ENCODE measurements around the gene ZNF200.
A peak's percentile ranks its signal among the peaks of the same experiment; 100 is the strongest.
"Not testable (repeated sequence)": the region's sequence is repeated elsewhere in the genome, so short reads cannot be mapped to it uniquely, and the experiment has no call there.

ZNF200 gene, protein sequence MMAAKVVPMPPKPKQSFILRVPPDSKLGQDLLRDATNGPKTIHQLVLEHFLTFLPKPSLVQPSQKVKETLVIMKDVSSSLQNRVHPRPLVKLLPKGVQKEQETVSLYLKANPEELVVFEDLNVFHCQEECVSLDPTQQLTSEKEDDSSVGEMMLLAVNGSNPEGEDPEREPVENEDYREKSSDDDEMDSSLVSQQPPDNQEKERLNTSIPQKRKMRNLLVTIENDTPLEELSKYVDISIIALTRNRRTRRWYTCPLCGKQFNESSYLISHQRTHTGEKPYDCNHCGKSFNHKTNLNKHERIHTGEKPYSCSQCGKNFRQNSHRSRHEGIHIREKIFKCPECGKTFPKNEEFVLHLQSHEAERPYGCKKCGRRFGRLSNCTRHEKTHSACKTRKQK

GRCh38 chr16:3234857-3235561, at the start of gene ZNF200:
ZNF200 (minus strand) TSS chr16:3235158; CDS start chr16:3233755, 1,403 bp downstream.
- H3K4me3 ChIP-seq (ENCODE audit: low read depth, low read length), result peak within 1 kb of the TSS; percentile 94

GRCh38 chr16:3283543-3284447, 48.8 kb upstream of the ZNF200 start:
- peak overlapping the region; percentile 78 for H3K4me3 ChIP-seq (ENCODE audit: low read depth, low read length)

DNA sequence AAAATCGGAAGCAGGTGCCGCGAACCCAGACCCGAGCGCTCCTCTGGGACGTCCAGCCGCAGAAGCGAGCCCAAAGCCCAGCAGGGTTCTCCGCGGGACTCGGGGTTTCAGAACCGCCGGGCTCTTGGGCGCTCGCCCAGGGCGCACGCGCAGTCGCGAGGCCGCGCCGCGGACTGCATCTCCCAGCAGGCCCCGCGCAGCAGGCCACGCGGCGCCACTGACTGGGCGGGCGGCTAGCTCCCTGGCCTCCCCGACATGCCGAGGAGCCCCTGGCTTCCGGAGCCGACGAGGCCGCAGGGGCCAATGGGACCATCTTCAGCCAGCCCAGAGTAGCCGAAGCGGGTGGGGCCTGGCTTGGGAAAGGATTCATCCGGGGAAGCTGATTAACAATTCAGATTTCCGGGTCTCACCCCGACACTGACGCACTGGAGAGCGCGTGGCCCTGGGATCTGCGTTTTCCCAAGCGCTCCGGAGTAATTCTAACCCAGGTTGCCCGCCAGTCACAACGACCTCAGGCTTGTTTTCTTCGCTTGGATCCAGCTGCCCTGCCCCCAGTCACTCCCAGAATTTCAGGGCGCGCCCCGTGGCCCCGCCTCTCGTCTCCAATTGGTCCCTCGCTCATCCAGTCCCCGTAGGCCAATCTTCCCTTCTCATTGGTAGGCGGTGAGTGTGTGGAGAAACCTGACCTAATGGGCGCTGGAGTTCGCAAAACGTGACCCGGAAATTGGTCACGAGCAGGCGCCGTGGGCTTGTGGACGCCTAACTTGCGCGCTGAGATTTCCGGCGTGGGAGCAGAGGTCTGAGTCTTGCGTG, 48.0 kb upstream of the ZNF200 start, which contains the start of gene ZNF263:
Gene ZNF263 (plus strand): TSS at position 762 of the 813 bp plus-strand sequence. CDS start 328 bp downstream, outside the sequence.
- peak within 1 kb of the TSS; percentile 78 for H3K4me3 ChIP-seq (ENCODE audit: low read depth, low read length)

DNA sequence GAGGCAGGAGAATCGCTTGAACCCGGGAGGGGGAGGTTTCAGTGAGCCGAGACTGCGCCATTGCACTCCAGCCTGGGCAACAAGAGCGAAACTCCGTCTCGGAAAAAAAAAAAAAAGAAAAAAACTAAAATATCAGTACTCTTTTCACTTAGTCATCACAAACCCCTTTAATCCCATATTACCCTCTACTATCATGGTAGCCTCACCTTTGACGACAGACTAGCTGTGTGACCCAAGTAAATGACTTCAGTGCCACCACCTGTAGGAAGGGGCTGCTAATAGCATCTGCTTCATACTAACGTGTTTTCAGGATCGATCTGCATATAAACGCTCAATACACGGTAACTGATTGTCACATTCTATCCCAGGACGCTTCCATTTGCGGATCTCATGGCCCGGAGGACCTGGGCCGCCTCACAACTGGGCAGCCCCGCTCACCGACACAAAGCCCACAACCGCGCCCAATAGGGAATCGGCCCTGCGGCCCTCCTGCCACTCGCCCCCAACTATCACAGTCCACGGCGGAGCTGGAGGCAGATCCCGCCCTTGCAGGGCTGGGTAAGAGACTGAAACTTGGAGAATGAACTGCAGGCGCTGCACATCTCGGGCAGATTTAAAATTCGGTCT, 47.3 kb upstream of the ZNF200 start:
- H3K4me3 ChIP-seq (ENCODE audit: low read depth, low read length), result peak overlapping the region; percentile 78

DNA sequence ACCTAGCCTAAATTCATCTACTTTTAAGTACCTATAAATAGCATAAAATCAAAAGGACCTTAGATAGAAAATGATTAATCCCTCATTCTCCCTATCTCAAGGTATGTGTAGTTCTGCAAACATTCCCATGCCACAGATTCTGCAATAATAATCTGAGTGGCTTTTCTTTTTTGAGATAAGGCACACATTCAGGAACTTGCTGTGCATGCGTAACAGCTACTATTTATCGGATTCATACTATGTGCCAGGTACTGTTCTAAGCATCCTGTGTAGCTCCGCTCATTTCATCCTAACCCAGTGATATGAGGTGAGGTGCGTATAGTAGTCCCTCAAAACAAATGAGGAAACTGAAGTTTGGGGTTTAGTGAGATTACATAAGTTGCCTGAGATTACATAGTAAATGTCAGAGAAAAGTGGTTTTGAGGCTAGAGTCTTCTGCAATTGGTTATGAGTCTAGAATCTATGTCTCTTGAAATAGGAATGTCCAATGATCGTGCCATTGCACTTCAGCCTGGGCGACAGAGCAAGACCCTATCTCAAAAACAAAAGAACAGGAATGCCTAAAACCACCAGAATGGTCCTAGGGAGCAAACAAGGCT, 46.4 kb upstream of the ZNF200 start:
- H3K4me3 ChIP-seq (ENCODE audit: low read depth, low read length), result no peak overlapping the region

DNA sequence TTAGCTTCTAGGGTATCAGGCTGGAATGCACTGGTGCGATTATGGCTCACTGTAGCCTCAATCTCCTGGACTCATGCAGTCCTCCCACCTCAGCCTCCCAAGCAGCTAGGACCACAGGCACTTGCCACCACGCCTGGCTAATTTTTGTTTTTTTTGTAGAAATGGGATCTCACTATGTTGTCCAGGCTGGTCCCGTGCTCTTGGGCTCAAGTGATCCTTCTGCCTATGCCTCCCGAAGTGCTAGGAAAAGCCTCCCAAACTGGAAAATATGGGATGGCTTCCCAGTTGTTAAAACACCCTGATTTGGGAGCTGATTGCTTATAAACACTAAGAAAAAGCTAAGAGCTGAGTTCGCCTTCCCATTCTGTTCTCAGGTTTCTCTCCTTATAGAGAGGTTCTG, 41.7 kb upstream of the ZNF200 start:
- H3K4me3 ChIP-seq (ENCODE audit: low read depth, low read length), result no peak overlapping the region

- no peak overlapping the region for H3K4me3 ChIP-seq (ENCODE audit: low read depth, low read length)
Measured at GRCh38 chr16:3274947-3275346, 40.0 kb upstream of the ZNF200 start.

DNA sequence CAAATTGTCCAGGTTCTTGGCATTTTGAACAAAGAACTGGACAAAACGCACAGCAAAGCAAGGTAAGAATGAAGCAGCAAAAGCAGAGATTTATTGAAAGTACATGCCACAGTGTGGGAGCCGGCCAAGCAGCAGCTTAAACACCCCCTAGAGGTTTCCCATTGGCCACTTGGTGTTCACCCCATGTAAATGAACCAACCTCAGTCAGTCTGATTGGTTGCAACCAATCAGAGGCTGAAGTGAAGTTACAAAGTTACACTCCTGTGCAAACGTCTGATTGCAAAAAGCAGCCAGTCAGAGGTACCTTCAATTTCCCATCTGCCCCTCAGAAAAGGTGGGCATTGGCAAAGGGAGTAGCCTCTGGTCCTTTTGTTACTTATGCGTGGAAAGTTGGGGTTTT, 39.5 kb upstream of the ZNF200 start:
- no peak overlapping the region for H3K4me3 ChIP-seq (ENCODE audit: low read depth, low read length)

GRCh38 chr16:3271281-3271680, 36.3 kb upstream of the ZNF200 start:
- not testable (repeated sequence) for H3K4me3 ChIP-seq (ENCODE audit: low read depth, low read length)

GRCh38 chr16:3270718-3271117, 35.8 kb upstream of the ZNF200 start:
- H3K4me3 ChIP-seq (ENCODE audit: low read depth, low read length), result not testable (repeated sequence)

- H3K4me3 ChIP-seq (ENCODE audit: low read depth, low read length), result no peak overlapping the region
Measured at GRCh38 chr16:3268294-3268693, 33.3 kb upstream of the ZNF200 start.

DNA sequence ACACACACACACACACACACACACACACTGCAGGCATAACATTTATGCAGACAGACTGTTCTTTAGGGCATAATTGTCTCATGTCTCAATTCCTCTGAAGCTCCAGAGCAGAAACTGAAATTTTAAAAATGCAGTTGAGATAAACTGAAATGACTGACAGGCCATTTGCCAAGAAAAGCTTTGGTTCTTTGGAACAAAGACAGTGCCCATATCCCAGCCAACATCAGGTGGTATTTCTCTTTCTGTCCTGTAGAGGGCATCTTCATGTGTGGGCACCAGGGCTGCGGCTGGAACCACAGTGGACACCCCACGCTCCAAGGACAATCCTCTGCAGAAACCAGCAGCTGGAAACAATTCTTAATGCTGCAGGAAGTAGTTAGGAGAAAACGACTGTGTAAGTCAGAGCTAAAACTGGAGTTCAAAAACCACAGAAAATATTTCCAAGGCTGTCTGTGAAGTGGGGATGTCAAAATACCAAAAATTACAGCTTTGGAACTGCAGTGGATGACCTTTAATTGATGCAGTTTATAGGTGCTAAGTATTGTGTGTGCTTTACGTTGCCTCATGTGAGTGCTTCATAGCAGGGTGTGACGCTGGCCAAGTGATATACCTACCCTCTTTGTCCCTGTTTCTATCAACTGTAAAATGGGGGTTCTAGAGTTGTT, 32.0 kb upstream of the ZNF200 start:
- no peak overlapping the region for H3K4me3 ChIP-seq (ENCODE audit: low read depth, low read length)

GRCh38 chr16:3264137-3265036, 29.4 kb upstream of the ZNF200 start:
- H3K4me3 ChIP-seq (ENCODE audit: low read depth, low read length), result peak overlapping the region; percentile 62

- H3K4me3 ChIP-seq (ENCODE audit: low read depth, low read length), result no peak overlapping the region
Measured at GRCh38 chr16:3262517-3262916, 27.6 kb upstream of the ZNF200 start.

GRCh38 chr16:3259836-3260235, 24.9 kb upstream of the ZNF200 start:
- no peak overlapping the region for H3K4me3 ChIP-seq (ENCODE audit: low read depth, low read length)

GRCh38 chr16:3256866-3257465, 22.0 kb upstream of the ZNF200 start:
- no peak overlapping the region for H3K4me3 ChIP-seq (ENCODE audit: low read depth, low read length)

DNA sequence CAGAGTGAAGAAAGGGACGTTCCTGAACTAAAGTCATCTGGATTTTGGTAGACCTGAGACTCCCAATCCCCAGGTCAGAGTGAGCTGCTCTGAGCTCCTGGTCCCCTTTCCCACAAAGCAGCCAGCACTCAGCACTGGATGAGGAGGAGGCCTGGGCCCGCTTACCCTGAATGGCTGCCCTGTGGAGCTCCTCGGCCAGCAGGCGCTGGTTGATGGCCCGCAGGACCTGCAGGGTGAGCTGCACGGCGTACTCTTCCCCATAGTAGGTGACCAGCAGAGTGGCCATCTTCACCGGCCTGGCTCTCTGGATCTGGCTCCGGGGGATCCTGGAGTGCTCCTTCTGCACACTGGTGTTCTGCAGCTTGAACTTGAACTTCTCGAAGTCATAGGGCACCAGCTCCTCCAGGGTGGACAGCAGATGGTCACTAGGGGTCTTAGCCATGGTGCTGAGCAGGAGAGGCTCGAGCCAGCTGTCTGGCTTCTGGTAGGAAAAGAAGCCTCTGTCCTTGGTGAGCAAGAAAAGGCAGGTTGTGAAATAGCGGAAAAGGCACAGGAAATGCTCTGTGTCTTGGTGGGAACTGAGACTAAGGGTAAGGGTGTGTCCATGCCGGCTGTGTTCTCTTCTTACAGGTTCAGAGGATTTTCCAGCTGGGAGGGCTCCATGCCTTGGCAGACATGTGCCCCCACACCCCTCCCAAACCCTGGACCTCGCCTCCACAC, 21.3 kb upstream of the ZNF200 start, which contains the start of gene MEFV:
Gene MEFV (minus strand): TSS at position 488 of the 720 bp plus-strand sequence. CDS start 46 bp downstream, at position 442.
- H3K4me3 ChIP-seq (ENCODE audit: low read depth, low read length), result no peak within 1 kb of the TSS

Data from iPS-11a (cell line).